Panc1 (cell line): Measurements from ENCODE around the gene TGIF1. TPM values are rescaled to one million over a fixed set of nuclear protein-coding genes. Genes with fewer than 3 reads are reported as not detected.

Experiments
- ATAC-seq: fragments of 200-7000 bp; cut with Tn5 transposase; 2 replicates; pipeline ENCODE4 v1.9.1; 2020; ENCODE audit warnings: mild to moderate bottlenecking, moderate library complexity
- BruUV-seq: library from RNA; stranded (reverse); fragments of 400-500 nt; replicated peaks from 2 replicates; lab custom pipeline; 2021; lab: Mats Ljungman, UMichigan
- CTCF ChIA-PET: fragments of 300-600 bp; sonication (Branson Sonifier 250); formaldehyde crosslinking; loops from one replicate; lab custom pipeline; 2022; ENCODE audit warnings: antibody characterized with exemption; lab: Charles Lee
- POLR2A ChIA-PET: fragments of 300-600 bp; sonication (Branson Sonifier 250); formaldehyde crosslinking; loops from one replicate; lab custom pipeline; 2022; ENCODE audit warnings: antibody characterized with exemption; lab: Charles Lee
- DNase-seq: peaks from one replicate; pipeline ENCODE4 v3.0.0-alpha.2; 2010; ENCODE audit warnings: low read depth, low spot score
- H3K27ac ChIP-seq: 2 replicates; pipeline ENCODE4 v1.5.1; 2011; ENCODE audit warnings: mild to moderate bottlenecking, low read length, inconsistent platforms
- H3K27me3 ChIP-seq: fragments of 200-500 bp; sonication (Bioruptor generic); 2 replicates; pipeline ENCODE4 v1.6.0; 2014; ENCODE audit warnings: low read length, inconsistent platforms; ENCODE audit not compliant: control insufficient read depth, insufficient read depth
- H3K36me3 ChIP-seq: fragments of 200-500 bp; sonication (Bioruptor generic); 2 replicates; pipeline ENCODE4 v1.5.1; 2014; ENCODE audit warnings: inconsistent platforms, mild to moderate bottlenecking, low read length, moderate library complexity; ENCODE audit not compliant: control insufficient read depth, insufficient read depth
- H3K4me1 ChIP-seq: 2 replicates; pipeline ENCODE4 v1.5.1; 2011; ENCODE audit warnings: inconsistent platforms, mild to moderate bottlenecking, low read length, moderate library complexity; ENCODE audit not compliant: control insufficient read depth, insufficient read depth
- H3K4me3 ChIP-seq, 2 experiments: 2 replicates each; pipeline ENCODE4 v1.5.1; 2011 to 2012; ENCODE audit warnings: low read depth in 2 of 2, low read length in 2 of 2, mild to moderate bottlenecking in 2 of 2, inconsistent platforms in 1 of 2, moderate library complexity in 1 of 2
- H3K9me3 ChIP-seq: fragments of 200-500 bp; sonication (Bioruptor generic); 2 replicates; pipeline ENCODE4 v1.5.1; 2014; ENCODE audit warnings: low read depth, mild to moderate bottlenecking, inconsistent platforms, low read length, moderate library complexity; ENCODE audit not compliant: control insufficient read depth, insufficient read depth
- CTCF ChIP-seq: fragments of 450-650 bp; IDR thresholded peaks from 2 replicates; pipeline ENCODE4 v1.5.1; 2017; ENCODE audit warnings: mild to moderate bottlenecking
- POLR2AphosphoS5 ChIP-seq: IDR thresholded peaks from 2 replicates; pipeline ENCODE4 v1.6.1; 2012; ENCODE audit warnings: mild to moderate bottlenecking, low read depth, low read length, moderate library complexity
- REST ChIP-seq, 2 experiments: IDR thresholded peaks; 2 replicates each; pipeline ENCODE4 v1.6.1; 2011 to 2012; ENCODE audit warnings: low read depth in 2 of 2, control low read depth in 1 of 2, low read length in 1 of 2, mild to moderate bottlenecking in 1 of 2, moderate library complexity in 1 of 2; ENCODE audit not compliant: insufficient read depth in 1 of 2
- SIN3A ChIP-seq: IDR thresholded peaks from 2 replicates; pipeline ENCODE4 v1.6.1; 2012; ENCODE audit warnings: low read depth, mild to moderate bottlenecking, low read length, moderate library complexity, borderline replicate concordance; ENCODE audit not compliant: insufficient read depth
- TCF7L2 ChIP-seq: IDR thresholded peaks from 2 replicates; pipeline ENCODE4 v1.6.1; 2011; ENCODE audit warnings: mild to moderate bottlenecking, low read depth, low read length, inconsistent platforms
- in situ Hi-C: cut with HindIII; loops from 2 replicates; pipeline ENCODE4 v1.10.0; 2016; ENCODE audit warnings: low sequenced_read_pairs, low pct_unique_long_range_greater_than_20kb
- intact Hi-C: fragments of 100-400 bp; cut with micrococcal nuclease; formaldehyde crosslinking; loops from one replicate; pipeline ENCODE4 v1.10.0; 2022; ENCODE audit not compliant: unreplicated experiment
- total RNA-seq: library from RNA; stranded (reverse); gene quantifications from one replicate; pipeline ENCODE4 v1.2.1, GENCODE V29; 2021; ENCODE audit not compliant: unreplicated experiment

TGIF1 gene
- total RNA-seq, 1 experiment from 2014 or later, result 171 TPM

- no TSS peak for BruUV-seq
- Histone ChIP-seq H3K4me1 (peaks cover 27% of the 10 kb centered on the region), H3K27me3 (no peaks in the 10 kb centered on the region), H3K4me3 (no peak overlapping the region), H3K27ac (peak overlapping the region; percentile 93), H3K36me3 (no peaks in the 10 kb centered on the region), H3K9me3 (no peaks in the 10 kb centered on the region)
- in situ Hi-C loops, result no loop called here
- DNase-seq, result no peak
- ATAC-seq, result no peak
- ChIA-PET POLR2A (interaction anchor here (0.6 kb wide), 1 partner anchor 110 kb away, joined by 8 read pairs; no protein-coding TSS in a partner anchor), CTCF (no interaction called here)
- intact Hi-C loops, result no loop called here
- TF ChIP-seq CTCF (no peak), REST (IDR thresholded peaks at IDR 0.05; ENCODE audit: insufficient read depth in 1 of 2, low read depth in 2 of 2, low read length in 1 of 2) (no peak), TCF7L2 (no peak), POLR2AphosphoS5 (no peak), SIN3A (no peak)
These were observed 44.3 kb upstream of the TGIF1 start for GRCh38 chr18:3405713-3406112.

- Histone ChIP-seq H3K9me3 (no peaks in the 10 kb centered on the region), H3K27me3 (no peaks in the 10 kb centered on the region), H3K27ac (peak overlapping the region; percentile 93), H3K4me1 (peaks cover 38% of the 10 kb centered on the region), H3K4me3 (no peak overlapping the region), H3K36me3 (no peaks in the 10 kb centered on the region)
- TF ChIP-seq SIN3A (no peak), CTCF (no peak), REST (IDR thresholded peaks at IDR 0.05; ENCODE audit: insufficient read depth in 1 of 2, low read depth in 2 of 2, low read length in 1 of 2) (no peak), POLR2AphosphoS5 (no peak), TCF7L2 (no peak)
- ATAC-seq, result no peak
- intact Hi-C loops, result loop anchor here (2.0 kb wide), 1 partner anchor 19 kb away; no protein-coding TSS in a partner anchor
- BruUV-seq, result no TSS peak
- ChIA-PET POLR2A (interaction anchor here (0.6 to 1.8 kb wide), 2 partner anchors 40 to 53 kb away, joined by 7 to 28 read pairs; no protein-coding TSS in a partner anchor), CTCF (no interaction called here)
- no peak for DNase-seq
- in situ Hi-C loops, result no loop called here
These were observed 41.9 kb upstream of the TGIF1 start for GRCh38 chr18:3408107-3408506.
